C4-2B (cell line): ENCODE data around the gene DNAH9.

ENCODE experiments used
- H3K27ac ChIP-seq: fragments of 450-650 bp; 2 replicates; pipeline ENCODE4 v1.5.1; 2017
- ZFX ChIP-seq: fragments of 450-650 bp; IDR thresholded peaks from 2 replicates; pipeline ENCODE4 v1.6.1; 2017
- TF ChIP-seq, protein P1 (sequence below): fragments of 450-650 bp; conservative IDR thresholded peaks from 2 replicates; pipeline ENCODE4 v1.5.1; 2017; ENCODE audit warnings: mild to moderate bottlenecking

Gene DNAH9

DNA sequence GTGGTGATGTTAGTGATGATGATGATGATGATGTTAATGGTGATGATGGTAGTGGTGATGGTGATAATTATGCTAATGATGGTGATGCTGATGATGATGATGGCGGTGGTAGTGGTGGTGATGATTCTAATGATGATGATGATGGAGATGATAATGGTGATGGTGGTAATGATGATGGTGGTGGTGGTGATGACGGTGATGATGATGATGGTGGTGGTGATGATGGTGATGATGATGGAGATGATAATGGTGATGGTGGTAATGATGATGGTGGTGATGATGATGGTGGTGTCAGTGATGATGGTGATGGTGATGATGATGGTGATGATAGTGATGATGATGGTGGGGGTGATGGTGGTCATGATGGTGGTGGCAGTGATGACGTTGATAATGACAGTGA is 132.5 kb downstream of the DNAH9 start:
- no peak for TF ChIP-seq ZFX
- TF ChIP-seq, protein P1, sequence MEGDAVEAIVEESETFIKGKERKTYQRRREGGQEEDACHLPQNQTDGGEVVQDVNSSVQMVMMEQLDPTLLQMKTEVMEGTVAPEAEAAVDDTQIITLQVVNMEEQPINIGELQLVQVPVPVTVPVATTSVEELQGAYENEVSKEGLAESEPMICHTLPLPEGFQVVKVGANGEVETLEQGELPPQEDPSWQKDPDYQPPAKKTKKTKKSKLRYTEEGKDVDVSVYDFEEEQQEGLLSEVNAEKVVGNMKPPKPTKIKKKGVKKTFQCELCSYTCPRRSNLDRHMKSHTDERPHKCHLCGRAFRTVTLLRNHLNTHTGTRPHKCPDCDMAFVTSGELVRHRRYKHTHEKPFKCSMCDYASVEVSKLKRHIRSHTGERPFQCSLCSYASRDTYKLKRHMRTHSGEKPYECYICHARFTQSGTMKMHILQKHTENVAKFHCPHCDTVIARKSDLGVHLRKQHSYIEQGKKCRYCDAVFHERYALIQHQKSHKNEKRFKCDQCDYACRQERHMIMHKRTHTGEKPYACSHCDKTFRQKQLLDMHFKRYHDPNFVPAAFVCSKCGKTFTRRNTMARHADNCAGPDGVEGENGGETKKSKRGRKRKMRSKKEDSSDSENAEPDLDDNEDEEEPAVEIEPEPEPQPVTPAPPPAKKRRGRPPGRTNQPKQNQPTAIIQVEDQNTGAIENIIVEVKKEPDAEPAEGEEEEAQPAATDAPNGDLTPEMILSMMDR = no peak
- no peak overlapping the region for H3K27ac ChIP-seq

DNA sequence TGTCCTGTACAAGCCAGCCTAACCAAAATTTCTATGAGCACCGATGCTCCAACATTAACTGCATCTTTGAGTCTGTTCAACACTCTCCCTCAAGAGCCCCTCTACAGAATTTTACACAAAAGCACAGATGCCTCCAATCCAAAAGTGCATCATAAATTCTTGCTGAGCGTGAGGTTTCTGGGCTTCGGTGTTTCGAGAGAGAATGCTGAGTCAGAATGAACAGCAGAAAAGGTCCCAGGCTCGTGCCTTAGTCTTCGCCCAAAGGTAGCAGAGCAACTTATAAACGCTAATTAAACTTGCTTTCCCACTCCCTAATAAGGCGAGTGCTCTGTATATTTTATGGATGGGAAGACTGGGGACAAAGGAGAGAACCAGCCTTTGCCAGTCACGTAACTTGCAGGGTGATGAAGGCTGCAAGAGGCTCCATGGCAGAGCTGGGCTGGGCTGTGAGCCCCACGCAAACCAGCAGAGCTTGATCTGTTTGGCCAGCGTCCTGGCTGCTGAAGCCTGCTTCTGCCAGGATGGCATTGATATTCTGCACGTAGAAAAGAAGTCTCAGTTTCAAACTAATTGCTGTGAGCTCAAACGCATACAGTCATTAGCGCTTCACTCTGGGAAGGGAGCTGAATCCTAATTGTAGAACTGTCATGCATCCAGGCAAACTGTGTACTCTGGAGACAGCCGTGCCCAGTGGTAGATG is 138.5 kb downstream of the DNAH9 start:
- no peak overlapping the region for H3K27ac ChIP-seq
- TF ChIP-seq, protein P1 = no peak
- no peak for TF ChIP-seq ZFX

DNA sequence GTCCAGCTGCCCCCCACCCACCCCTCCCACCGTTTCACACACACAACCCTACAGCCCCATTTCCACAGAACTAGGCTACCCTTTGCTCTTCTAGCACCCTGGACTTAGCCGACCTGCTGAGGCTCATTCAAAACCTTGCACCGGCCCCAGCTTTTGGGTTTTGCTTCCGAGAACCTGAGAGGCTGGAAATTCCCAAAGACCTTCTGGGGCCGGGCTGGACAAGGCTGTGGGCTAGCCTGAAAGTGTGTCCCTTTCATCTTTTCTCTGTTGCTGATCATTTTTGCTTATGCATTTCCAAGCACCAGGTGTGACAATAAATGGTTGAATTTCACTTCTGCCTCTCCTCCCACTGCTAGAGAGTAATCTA is 139.0 kb downstream of the DNAH9 start:
- no peak overlapping the region for H3K27ac ChIP-seq
- TF ChIP-seq, protein P1 = no peak
- no peak for TF ChIP-seq ZFX

DNA sequence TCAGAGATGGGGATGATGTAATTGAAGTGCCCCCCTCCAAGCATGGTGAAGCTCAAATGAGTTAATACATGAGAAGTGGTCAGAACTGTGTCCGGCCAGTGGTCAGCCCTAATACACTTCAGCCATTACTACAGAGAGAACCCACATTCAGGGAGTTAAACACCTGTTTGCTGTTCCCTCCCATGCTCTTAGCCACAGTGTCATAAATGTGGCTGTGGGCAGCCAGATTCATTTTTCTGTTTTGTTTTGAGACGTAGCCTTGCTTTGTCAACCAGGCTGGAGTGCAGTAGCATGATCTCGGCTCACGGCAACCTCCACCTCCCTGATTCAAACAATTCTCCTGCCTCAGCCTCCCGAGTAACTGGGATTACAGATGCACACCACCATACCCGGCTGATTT is 139.9 kb downstream of the DNAH9 start:
- TF ChIP-seq, protein P1 = no peak
- no peak for TF ChIP-seq ZFX
- H3K27ac ChIP-seq = no peak overlapping the region

DNA sequence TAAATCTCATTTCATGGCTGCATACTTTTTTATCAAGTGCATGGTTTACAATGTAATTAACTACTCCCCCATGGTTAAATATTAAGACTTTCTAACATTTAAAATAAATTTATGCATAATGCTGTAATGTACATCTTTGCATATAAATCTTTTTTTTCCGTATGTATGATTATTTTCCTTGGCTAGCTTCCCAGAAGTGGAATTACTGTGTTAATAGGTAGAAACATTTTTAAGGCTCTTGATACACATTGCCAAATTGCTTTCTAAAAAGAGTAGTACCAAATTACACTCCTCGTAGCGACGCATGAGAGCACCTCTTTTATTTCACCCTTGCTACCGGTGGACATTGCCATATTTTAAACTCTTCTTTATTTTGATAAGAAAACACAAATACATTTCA is 141.1 kb downstream of the DNAH9 start:
- H3K27ac ChIP-seq = no peak overlapping the region
- TF ChIP-seq, protein P1 = no peak
- no peak for TF ChIP-seq ZFX

DNA sequence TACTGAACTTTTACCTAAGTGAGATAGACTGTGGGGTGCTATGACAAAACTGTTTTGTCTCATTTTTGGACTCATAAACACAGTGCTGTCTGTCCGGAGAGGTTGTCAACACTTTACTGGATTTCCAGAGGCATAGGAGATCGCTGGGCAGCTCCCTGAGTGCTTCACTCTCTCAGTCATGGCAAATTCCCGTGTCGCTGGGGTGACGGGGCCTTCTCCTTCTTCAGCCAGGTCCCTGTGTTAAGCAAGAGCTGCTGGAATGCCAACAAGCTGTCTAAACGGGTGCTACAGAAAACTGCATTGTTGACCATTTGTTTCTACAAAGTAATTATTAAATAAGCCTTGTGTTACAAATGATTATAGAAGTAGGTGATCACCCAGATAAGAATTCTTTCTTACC is 141.6 kb downstream of the DNAH9 start:
- H3K27ac ChIP-seq = no peak overlapping the region
- TF ChIP-seq, protein P1 = no peak
- no peak for TF ChIP-seq ZFX

DNA sequence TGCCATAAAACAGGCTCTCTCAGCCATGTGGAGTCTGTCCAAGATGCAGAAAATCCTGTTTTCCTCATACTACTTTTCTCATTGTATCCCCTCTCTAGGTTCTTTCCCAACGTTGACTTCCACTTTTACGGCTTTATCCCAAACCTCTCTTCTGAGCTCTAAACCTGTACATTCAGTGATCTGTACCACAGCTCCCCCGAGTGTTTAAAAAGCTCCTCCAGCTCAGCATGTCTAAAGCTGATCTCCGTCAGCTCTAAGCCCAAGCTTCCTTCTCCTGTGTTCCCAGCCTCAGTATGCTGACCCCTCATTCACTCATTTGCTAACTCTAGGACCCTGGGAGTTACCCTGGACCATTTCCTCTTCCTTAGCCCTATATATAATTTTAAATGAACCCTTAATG is 144.6 kb downstream of the DNAH9 start:
- TF ChIP-seq, protein P1 = peak; percentile 61
- no peak for TF ChIP-seq ZFX
- no peak overlapping the region for H3K27ac ChIP-seq
